ENCODE measurements around the gene FBXO31. TPM values are rescaled to one million over a fixed set of nuclear protein-coding genes. Genes with fewer than 3 reads are reported as not detected.

Gene FBXO31
- total RNA-seq, 1 donor from 2014 or later: 27.1 TPM

GRCh38 chr16:87353613-87354012 lies 30.0 kb downstream of the FBXO31 start:
- Mint-ChIP-seq H3K9me3 (no peaks in the 10 kb centered on the region), H3K27ac (no peak overlapping the region), H3K4me1 (no peaks in the 10 kb centered on the region), H3K27me3 (no peaks in the 10 kb centered on the region), H3K36me3 (ENCODE audit: low read depth) (peaks cover 45% of the 10 kb centered on the region), H3K4me3 (no peak overlapping the region)
- ChIA-PET POLR2A (no interaction called here), CTCF (no interaction called here)
- DNase-seq: no peak
- no peak for TF ChIP-seq CTCF (IDR thresholded peaks at IDR 0.05)
- intact Hi-C loops (cut with micrococcal nuclease): no loop called here
- ATAC-seq (ENCODE audit: low read depth): no peak

GRCh38 chr16:87352818-87353217 lies 30.8 kb downstream of the FBXO31 start:
- ATAC-seq (ENCODE audit: low read depth) (no peak), DNase-seq (no peak)
- no peak overlapping the region for H3K27ac Mint-ChIP-seq
- H3K4me1 Mint-ChIP-seq: no peaks in the 10 kb centered on the region
- H3K9me3 Mint-ChIP-seq: no peaks in the 10 kb centered on the region
- POLR2A ChIA-PET: no interaction called here
- no peaks in the 10 kb centered on the region for H3K27me3 Mint-ChIP-seq
- intact Hi-C loops (cut with micrococcal nuclease): no loop called here
- TF ChIP-seq CTCF (IDR thresholded peaks at IDR 0.05): no peak
- H3K4me3 Mint-ChIP-seq: no peak overlapping the region
- peaks cover 38% of the 10 kb centered on the region for H3K36me3 Mint-ChIP-seq (ENCODE audit: low read depth)
- CTCF ChIA-PET: no interaction called here

- DNase-seq (no peak), ATAC-seq (ENCODE audit: low read depth) (no peak)
- Mint-ChIP-seq H3K4me1 (no peaks in the 10 kb centered on the region), H3K36me3 (ENCODE audit: low read depth) (peaks cover 40% of the 10 kb centered on the region), H3K9me3 (no peaks in the 10 kb centered on the region), H3K27ac (no peak overlapping the region), H3K27me3 (no peaks in the 10 kb centered on the region), H3K4me3 (no peak overlapping the region)
- intact Hi-C loops (cut with micrococcal nuclease): no loop called here
- no peak for TF ChIP-seq CTCF (IDR thresholded peaks at IDR 0.05)
- ChIA-PET CTCF (no interaction called here), POLR2A (no interaction called here)
Observed at GRCh38 chr16:87351320-87351698, 32.3 kb downstream of the FBXO31 start.

GRCh38 chr16:87350681-87351319 lies 32.8 kb downstream of the FBXO31 start:
- no peak overlapping the region for H3K27ac Mint-ChIP-seq
- peaks cover under 1% of the 10 kb centered on the region for H3K4me1 Mint-ChIP-seq
- H3K9me3 Mint-ChIP-seq: no peaks in the 10 kb centered on the region
- no peak overlapping the region for H3K4me3 Mint-ChIP-seq
- ChIA-PET CTCF (no interaction called here), POLR2A (no interaction called here)
- ATAC-seq (ENCODE audit: low read depth) (no peak), DNase-seq (no peak)
- intact Hi-C loops (cut with micrococcal nuclease): no loop called here
- peaks cover 40% of the 10 kb centered on the region for H3K36me3 Mint-ChIP-seq (ENCODE audit: low read depth)
- no peak for TF ChIP-seq CTCF (IDR thresholded peaks at IDR 0.05)
- H3K27me3 Mint-ChIP-seq: no peaks in the 10 kb centered on the region

GRCh38 chr16:87350031-87350430 lies 33.5 kb downstream of the FBXO31 start:
- Mint-ChIP-seq H3K27ac (no peak overlapping the region), H3K27me3 (no peaks in the 10 kb centered on the region), H3K36me3 (ENCODE audit: low read depth) (peaks cover 40% of the 10 kb centered on the region), H3K4me3 (no peak overlapping the region), H3K9me3 (no peaks in the 10 kb centered on the region), H3K4me1 (peaks cover 6% of the 10 kb centered on the region)
- TF ChIP-seq CTCF (IDR thresholded peaks at IDR 0.05): no peak
- CTCF ChIA-PET: no interaction called here
- POLR2A ChIA-PET: no interaction called here
- DNase-seq (no peak), ATAC-seq (ENCODE audit: low read depth) (no peak)
- intact Hi-C loops (cut with micrococcal nuclease): no loop called here

Data from activated B cell treated with CpG ODN at 0.5 μM for 24 hours (primary cell).